ENCODE results near the gene UBLCP1.
"Not testable (repeated sequence)": the region's sequence is repeated elsewhere in the genome, so short reads cannot be mapped to it uniquely, and the experiment has no call there.

The UBLCP1 gene

DNA sequence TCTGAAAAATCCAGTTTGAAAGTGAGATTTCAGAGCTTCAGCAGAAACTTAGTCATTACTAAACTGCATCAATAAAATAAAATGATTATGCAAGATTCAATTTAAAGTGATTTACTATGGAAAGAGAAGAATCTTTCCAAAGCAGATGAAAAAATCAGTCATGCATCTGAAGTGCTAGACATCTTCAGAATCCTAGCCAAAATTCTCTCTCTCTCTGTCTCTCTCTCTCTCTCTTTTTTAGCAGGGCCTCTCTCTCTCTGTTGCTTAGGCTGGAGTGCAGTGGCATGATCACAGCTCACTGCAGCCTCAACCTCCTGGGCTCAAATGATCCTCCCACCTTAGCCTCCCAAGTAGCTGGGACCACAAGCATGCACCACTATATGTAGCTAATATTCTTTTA lies 18.2 kb upstream of the UBLCP1 start:
- TF ChIP-seq, protein P1, sequence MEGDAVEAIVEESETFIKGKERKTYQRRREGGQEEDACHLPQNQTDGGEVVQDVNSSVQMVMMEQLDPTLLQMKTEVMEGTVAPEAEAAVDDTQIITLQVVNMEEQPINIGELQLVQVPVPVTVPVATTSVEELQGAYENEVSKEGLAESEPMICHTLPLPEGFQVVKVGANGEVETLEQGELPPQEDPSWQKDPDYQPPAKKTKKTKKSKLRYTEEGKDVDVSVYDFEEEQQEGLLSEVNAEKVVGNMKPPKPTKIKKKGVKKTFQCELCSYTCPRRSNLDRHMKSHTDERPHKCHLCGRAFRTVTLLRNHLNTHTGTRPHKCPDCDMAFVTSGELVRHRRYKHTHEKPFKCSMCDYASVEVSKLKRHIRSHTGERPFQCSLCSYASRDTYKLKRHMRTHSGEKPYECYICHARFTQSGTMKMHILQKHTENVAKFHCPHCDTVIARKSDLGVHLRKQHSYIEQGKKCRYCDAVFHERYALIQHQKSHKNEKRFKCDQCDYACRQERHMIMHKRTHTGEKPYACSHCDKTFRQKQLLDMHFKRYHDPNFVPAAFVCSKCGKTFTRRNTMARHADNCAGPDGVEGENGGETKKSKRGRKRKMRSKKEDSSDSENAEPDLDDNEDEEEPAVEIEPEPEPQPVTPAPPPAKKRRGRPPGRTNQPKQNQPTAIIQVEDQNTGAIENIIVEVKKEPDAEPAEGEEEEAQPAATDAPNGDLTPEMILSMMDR (IDR thresholded peaks at IDR 0.05; ENCODE audit: control insufficient read depth, extremely low read depth, insufficient read depth), result no peak
- H3K4me3 ChIP-seq (ENCODE audit: low read depth, low read length), result no peak overlapping the region
- DNase-seq (ENCODE audit: low read depth), result no peak

DNA sequence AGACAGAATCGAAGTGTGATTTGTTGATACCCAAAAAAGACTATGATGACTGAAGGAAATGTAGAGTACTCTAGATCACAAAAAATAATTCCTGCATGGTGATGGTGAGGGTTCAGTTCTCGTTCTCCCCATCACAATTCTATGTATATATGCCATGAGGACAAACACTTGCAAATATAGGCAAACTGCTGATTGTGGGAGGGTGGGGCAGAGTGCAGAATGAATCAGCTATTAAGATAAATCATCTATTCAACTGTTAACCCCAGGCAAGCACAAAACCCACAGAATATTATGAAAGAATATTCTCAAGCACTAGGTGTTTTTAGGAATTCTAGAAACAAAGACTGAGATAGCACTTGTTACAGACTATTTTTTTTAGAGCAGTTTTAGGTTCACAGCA lies 13.9 kb upstream of the UBLCP1 start:
- TF ChIP-seq, protein P1 (IDR thresholded peaks at IDR 0.05; ENCODE audit: control insufficient read depth, extremely low read depth, insufficient read depth), result no peak
- no peak overlapping the region for H3K4me3 ChIP-seq (ENCODE audit: low read depth, low read length)
- no peak for DNase-seq (ENCODE audit: low read depth)

DNA sequence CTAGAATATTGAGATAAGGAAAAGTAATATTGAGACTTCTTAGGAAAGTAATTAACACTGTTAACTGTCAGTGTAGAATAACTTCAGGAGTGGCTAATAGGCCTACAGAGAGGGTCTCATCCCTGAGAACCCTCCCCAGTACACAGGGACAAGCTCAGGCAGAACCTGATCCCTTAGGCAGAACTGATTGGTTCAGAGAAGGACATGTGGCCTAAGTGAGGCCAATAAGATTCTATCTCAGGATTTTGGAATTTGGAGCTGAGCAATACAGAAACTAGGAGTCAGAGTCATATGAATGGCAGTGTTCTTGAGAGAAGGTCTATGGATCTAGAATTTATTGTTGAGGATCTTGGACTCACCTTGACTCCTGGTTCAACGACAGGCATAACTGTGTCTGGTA lies 10.9 kb upstream of the UBLCP1 start:
- H3K4me3 ChIP-seq (ENCODE audit: low read depth, low read length), result no peak overlapping the region
- TF ChIP-seq, protein P1 (IDR thresholded peaks at IDR 0.05; ENCODE audit: control insufficient read depth, extremely low read depth, insufficient read depth), result no peak
- no peak for DNase-seq (ENCODE audit: low read depth)

DNA sequence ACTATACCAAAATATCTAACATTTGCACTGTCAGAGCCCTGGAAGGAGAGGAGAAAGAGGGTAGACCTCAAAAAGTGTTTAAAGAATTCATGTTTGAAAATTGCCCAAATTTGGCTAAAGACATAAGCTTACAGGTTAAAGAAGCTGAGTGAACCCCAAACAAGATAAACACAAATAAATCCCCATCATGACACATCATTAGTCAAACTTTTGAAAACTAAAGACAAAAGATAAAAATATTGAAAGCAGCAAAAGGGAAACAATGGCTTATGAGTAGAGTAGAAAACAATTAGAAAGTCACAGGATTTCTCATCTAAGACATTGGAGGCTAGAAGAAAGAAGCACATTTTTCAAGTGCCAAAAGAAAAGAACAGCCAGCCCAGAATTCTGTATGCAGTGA lies 6.1 kb upstream of the UBLCP1 start:
- TF ChIP-seq, protein P1 (IDR thresholded peaks at IDR 0.05; ENCODE audit: control insufficient read depth, extremely low read depth, insufficient read depth), result no peak
- no peak overlapping the region for H3K4me3 ChIP-seq (ENCODE audit: low read depth, low read length)
- DNase-seq (ENCODE audit: low read depth), result no peak

DNA sequence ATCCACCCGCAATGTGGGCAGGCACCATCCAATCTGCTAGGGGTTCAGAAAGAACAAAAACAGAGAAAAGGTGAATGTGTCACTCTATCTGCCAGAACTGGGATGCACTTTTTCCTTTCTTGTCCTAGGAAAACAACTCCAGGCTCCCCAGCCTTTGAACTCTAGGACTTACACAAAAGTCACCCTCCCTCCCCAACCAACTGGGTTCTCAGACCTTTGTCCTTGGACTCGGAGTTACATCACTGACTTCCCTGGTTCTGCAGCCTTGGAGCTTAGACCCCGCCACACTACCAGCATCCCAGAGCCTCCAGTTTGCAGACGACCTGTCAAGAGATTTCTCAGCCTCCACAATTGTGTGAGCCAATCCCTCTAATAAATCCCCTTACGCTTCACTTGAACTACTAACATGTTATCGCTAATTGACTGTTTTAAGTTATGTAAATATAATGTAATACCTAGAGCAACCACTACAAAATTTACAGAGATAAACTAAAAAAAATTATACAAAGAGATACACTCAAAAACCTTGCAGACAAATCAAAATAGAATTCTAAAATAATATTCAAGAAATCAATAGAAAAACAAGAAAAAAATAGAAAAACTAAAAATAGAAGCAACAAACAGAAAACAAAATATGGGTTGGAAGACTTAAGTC lies 5.3 kb upstream of the UBLCP1 start:
- TF ChIP-seq, protein P1 (IDR thresholded peaks at IDR 0.05; ENCODE audit: control insufficient read depth, extremely low read depth, insufficient read depth), result no peak
- DNase-seq (ENCODE audit: low read depth), result no peak
- no peak overlapping the region for H3K4me3 ChIP-seq (ENCODE audit: low read depth, low read length)

DNA sequence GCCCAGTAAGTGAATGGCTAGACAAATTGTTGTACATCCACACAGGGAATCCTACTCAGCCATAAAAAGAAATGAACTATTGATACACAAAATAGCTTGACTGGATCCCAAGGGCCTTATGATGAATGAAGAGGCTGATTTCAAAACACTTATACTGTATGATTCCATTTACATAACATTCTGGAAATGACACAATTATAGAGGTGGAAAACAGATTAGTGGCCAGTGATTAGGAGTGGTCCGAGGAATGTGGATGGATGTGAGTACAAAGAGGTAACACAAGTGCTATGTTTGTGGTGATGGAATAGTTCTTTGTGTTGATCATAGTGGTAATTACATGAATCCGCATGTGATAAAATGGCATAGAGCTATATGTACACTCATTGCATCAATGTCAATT lies 4.7 kb upstream of the UBLCP1 start:
- TF ChIP-seq, protein P1 (IDR thresholded peaks at IDR 0.05; ENCODE audit: control insufficient read depth, extremely low read depth, insufficient read depth), result no peak
- DNase-seq (ENCODE audit: low read depth), result no peak
- H3K4me3 ChIP-seq (ENCODE audit: low read depth, low read length), result no peak overlapping the region

DNA sequence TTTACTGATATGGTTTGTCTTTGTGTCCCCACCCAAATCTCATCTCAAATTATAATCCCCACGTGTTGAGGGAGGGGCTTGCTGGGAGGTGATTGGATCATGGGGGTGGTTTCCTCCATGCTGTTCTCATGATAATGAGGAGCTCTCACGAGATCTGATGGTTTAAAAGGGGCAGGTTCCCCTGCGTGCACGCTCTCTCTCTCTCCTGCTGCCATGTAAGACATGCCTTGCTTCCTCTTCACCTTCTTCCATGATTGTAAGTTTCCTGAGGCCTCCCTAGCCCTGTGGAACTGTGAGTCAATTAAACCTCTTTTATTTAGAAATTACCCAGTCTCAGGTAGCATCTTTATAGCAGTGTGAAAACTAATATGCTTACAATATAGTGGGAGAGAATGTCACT lies 2.9 kb upstream of the UBLCP1 start:
- H3K4me3 ChIP-seq (ENCODE audit: low read depth, low read length), result not testable (repeated sequence)

More for the DNA sequence above, 2.9 kb upstream of the UBLCP1 start:
- DNase-seq (ENCODE audit: low read depth), result not testable (repeated sequence)
